Fibroblast of peridontal ligament (primary cell): ENCODE measurements around the gene PEAK1.

Experiments used
- DNase-seq: peaks from one replicate; pipeline ENCODE4 v3.0.0-alpha.2; 2010; ENCODE audit errors: extremely low read depth

PEAK1 gene

GRCh38 chr15:77398927-77399326 is 21.0 kb downstream of the PEAK1 start:
- DNase-seq = no peak

- no peak for DNase-seq
These were observed 23.2 kb downstream of the PEAK1 start for GRCh38 chr15:77396692-77397091.

- DNase-seq = no peak
These were observed 24.7 kb downstream of the PEAK1 start for GRCh38 chr15:77395013-77395774.

GRCh38 chr15:77393471-77393840 is 26.4 kb downstream of the PEAK1 start:
- peak; percentile 41 for DNase-seq

GRCh38 chr15:77392762-77393470 is 27.0 kb downstream of the PEAK1 start:
- DNase-seq = no peak

- no peak for DNase-seq
These were observed 28.4 kb downstream of the PEAK1 start for GRCh38 chr15:77391372-77391951.

- peak; percentile 21 for DNase-seq
These were observed 32.4 kb downstream of the PEAK1 start for GRCh38 chr15:77387365-77388105.

GRCh38 chr15:77386626-77387025 is 33.3 kb downstream of the PEAK1 start:
- DNase-seq = no peak

- no peak for DNase-seq
These were observed 35.1 kb downstream of the PEAK1 start for GRCh38 chr15:77384589-77385359.

GRCh38 chr15:77384086-77384485 is 35.8 kb downstream of the PEAK1 start:
- DNase-seq = no peak

GRCh38 chr15:77380033-77380432 is 39.9 kb downstream of the PEAK1 start:
- no peak for DNase-seq

GRCh38 chr15:77376770-77377169 is 43.1 kb downstream of the PEAK1 start:
- DNase-seq = no peak

- DNase-seq = no peak
These were observed 44.8 kb downstream of the PEAK1 start for GRCh38 chr15:77375133-77375532.

- DNase-seq = no peak
These were observed 46.5 kb downstream of the PEAK1 start for GRCh38 chr15:77373441-77373840.

- no peak for DNase-seq
These were observed 47.9 kb downstream of the PEAK1 start for GRCh38 chr15:77371850-77372563.

- no peak for DNase-seq
These were observed 49.3 kb downstream of the PEAK1 start for GRCh38 chr15:77370580-77370979.

GRCh38 chr15:77369168-77369567 is 50.7 kb downstream of the PEAK1 start:
- DNase-seq = no peak

- DNase-seq = no peak
These were observed 52.3 kb downstream of the PEAK1 start for GRCh38 chr15:77367631-77368030.

GRCh38 chr15:77361456-77361855 is 58.4 kb downstream of the PEAK1 start:
- no peak for DNase-seq

GRCh38 chr15:77358545-77359240 is 61.2 kb downstream of the PEAK1 start:
- DNase-seq = no peak
